Midbrain (tissue), 1 donor: Measurements from ENCODE around the gene FAM83E.
A peak's percentile ranks its signal among the peaks of the same experiment; 100 is the strongest.

Experiments used
- DNase-seq: peaks from one replicate; lab custom pipeline; 2025; lab: John Stamatoyannopoulos, UW

FAM83E gene

DNA sequence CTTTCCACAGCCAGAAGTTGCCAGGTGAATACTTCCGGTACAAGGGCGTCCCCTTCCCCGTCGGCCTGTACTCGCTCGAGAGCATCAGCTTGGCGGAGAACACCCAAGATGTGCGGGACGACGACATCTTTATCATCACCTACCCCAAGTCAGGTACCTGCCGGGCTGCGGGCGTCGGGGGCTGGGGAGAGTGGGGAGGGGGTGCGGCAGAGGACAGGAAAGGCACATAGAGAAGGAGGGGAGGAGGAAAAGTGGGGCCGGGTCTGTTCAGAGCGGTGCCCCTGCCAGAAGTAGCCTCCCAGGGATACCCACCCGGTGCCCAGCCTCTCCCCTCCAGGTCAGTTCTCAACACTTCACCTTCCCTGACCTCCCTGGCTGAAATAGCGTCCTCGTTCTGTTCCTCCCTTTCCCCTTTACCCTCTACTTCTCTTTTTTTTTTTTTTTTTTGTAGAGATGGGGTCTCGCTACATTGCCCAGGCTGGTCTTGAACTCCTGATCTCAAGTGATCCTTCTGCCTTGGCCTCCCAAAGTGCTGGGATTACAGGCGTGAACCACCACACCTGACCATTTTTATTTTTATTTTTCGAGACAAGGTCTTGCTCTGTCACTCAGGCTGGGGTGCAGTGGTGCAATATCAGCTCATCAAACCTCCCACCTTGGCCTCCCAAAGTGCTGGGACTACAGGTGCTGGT is 38.8 kb downstream of the FAM83E start:
- no peak for DNase-seq

DNA sequence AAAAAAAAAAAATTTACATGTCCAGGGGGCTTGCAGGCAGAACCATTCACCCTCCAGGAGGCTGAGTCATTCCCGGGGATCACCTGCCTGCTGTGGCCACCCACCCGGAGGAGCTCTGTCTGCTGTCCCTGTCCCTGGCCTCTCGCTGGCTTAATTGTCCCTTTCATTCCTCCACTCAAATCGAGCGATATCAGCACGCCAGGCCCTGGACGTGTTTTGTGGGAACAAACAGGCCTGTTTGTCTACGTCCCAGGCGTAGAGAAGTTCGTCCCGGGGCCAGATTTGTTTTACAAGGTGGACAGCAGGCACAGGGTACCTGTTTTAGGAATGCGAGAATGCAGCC is 41.7 kb downstream of the FAM83E start:
- DNase-seq = no peak

DNA sequence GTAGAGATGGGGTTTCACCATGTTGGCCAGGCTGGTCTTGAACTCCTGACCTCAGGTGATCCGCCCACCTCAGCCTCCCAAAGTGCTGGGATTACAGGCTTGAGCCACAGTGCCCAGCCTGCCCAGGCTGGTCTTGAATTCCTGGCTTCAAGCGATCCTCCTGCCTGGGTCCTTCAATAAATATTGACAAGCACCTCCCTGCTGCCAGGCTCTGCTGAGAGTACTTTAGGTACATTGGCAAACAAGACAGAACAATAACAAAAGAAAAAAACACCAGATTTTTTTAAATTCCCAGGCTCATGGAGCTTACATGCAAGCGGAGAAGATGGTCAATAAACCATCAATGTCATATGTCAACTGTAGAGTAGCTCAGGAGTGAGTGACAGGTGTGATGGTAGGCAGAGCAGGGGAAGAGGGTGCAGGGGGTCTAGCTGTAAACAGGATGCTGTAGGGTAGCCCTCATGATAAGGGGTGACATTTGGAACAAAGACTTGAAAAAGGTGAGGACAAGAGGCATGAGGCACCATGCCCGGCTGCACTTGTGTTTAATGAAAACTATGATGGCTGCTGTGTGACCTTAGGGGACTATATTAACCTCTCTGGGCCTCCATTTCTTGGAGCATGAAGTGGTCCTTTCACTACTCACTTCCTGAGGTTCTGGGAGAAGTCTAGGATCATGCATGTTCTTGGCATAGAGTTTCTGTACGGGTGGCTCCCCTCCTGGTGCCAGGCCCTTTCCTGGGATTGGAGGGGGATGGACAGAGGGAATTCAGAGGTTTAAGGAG is 43.3 kb downstream of the FAM83E start:
- DNase-seq = no peak

DNA sequence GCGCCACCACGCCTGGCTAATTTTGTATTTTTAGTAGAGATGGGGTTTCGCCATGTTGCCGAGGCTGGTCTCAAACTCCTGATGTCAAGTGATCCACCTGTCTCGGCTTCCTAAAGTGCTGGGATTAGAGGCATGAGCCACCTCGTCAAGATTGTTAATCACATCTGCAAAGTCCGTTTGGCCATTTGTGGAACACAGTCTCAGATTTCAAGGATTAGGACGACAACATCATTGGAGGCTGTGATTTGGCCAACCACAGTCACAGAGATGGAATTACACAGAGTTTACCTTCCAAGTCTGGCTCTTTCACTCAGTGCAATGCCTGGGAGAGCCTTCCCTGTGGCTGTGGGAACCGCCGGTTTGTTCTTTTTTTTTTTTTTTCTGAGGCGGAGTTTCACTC is 45.1 kb downstream of the FAM83E start:
- no peak for DNase-seq

DNA sequence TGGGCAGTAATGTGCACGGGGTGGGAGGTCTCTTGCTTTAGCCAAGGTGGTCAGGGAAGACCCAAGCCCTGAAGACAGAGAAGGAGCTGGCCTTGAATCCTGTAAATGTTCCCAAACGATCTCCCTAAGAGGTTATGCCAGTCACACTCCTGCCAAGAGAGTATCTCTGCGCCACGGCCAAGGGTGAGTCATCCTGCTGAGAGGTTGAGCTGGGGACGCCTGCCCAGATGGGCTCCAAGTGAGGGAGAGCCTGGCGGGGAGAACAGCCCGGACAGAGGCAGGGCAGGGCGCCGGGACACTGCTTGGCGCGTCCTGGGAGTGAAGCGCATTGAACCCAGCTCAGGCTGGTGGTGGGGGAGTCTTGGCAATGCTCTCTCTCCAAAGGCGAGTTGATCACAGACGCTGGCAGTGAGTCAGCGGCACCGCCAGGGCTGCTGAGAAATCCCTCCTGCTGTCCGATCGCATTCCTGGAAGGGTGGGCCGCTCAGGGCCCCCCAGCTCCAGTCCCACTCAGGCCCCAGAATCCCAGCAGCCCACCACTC is 46.5 kb downstream of the FAM83E start:
- peak; percentile 26 for DNase-seq

DNA sequence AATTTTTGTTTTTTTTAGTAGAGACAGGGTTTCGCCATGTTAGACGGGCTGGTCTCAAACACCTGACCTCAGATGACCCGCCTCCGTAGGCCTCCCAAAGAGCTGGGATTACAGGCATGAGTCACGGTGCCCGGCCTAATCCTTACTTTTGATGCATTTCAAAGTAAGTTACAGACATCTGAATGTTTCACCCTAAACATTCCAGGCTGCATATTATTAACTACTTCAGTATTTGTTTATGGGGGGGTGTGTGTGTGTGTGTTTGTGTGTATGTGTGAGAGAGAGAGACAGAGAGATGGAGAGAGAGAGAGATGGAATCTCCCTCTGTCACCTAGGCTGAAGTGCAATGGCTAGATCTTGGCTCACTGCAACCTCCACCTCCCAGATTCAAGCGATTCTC is 49.8 kb downstream of the FAM83E start:
- no peak for DNase-seq
